NT2/D1 (cell line): ENCODE data around the gene KATNAL1.

Source experiments
- YY1 ChIP-seq: IDR thresholded peaks from 2 replicates; pipeline ENCODE4 v1.6.1; 2011; ENCODE audit not compliant: insufficient read length, insufficient read depth
- ZNF274 ChIP-seq: IDR thresholded peaks from 2 replicates; pipeline ENCODE4 v1.6.1; 2011; ENCODE audit warnings: mild to moderate bottlenecking, low read depth, low read length

- TF ChIP-seq YY1: no peak
- no peak for TF ChIP-seq ZNF274
These were observed 21.7 kb upstream of the KATNAL1 start for GRCh38 chr13:30329009-30329585.
